GM11168 (cell line): ENCODE results near the gene RFFL.

Source experiments
- in situ Hi-C: fragments of 300-500 bp; cut with MboI; formaldehyde crosslinking; loops from one replicate; pipeline ENCODE4 v1.12.0; 2022; ENCODE audit warnings: low sequenced_read_pairs; ENCODE audit not compliant: unreplicated experiment

Gene RFFL

DNA sequence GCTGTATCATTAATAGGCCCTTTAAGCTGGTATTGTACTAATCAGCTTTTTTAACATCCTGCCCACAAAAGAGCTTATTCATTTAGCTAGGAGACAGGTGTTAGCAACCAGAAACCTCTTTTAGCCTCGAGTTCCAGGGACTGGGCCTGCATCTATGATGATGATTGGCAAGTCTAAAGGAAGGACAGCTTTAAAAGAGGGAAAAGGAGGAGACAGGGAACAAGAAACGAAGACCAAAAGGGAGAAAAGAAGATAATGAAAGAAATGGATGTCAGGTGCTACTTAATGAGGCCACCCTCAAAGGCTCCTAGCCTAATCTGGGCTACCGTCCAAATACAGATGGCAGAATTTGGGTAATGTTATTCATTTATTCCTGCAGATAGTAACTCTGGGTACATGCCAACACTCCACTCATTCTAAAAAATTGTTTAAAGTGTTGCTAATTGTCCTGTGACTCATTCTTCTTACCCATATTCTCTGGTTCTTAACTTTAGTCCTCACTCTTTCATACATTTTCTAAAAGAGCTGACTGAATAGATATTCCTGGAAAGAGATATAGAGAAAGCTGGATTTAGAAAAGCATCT, 18.7 kb upstream of the RFFL start:
- in situ Hi-C loops: no loop called here

DNA sequence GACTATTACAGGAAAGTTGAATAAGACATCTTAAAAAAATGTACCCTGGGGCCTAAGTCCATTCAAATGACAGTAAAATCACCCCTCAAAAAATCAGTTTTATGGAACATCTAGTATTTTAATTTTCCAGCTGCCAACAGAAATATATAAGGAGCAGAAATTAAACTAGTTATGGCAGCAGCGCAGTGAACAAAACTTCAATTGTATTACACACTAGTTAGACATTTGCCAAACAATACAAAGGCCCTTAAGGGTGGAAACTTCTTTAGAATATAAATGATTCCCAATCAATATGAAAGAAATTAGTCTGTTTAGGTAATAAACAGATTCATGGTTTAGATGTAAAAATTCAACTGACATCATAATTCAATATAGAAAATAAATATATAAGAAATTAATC, 18.1 kb upstream of the RFFL start:
- in situ Hi-C loops: no loop called here

DNA sequence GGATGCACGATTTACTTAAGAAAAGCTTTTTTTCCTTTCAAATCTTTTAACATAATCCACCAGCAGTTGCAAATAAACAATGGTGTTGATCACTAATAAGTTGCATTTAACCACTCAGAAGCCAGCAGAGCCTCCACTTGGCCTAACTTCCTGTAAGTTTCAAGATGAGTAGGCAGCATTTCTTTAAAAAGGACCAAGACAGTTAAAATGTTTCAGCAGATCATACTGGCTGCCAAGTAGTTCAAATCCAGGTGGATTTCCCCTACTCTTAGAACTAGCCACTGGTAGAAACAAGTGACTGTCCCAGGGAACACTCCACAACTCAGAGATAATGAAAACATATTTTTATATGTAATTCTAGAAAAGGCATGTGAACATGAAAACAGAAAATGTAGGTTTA, 17.0 kb upstream of the RFFL start:
- in situ Hi-C loops: no loop called here

DNA sequence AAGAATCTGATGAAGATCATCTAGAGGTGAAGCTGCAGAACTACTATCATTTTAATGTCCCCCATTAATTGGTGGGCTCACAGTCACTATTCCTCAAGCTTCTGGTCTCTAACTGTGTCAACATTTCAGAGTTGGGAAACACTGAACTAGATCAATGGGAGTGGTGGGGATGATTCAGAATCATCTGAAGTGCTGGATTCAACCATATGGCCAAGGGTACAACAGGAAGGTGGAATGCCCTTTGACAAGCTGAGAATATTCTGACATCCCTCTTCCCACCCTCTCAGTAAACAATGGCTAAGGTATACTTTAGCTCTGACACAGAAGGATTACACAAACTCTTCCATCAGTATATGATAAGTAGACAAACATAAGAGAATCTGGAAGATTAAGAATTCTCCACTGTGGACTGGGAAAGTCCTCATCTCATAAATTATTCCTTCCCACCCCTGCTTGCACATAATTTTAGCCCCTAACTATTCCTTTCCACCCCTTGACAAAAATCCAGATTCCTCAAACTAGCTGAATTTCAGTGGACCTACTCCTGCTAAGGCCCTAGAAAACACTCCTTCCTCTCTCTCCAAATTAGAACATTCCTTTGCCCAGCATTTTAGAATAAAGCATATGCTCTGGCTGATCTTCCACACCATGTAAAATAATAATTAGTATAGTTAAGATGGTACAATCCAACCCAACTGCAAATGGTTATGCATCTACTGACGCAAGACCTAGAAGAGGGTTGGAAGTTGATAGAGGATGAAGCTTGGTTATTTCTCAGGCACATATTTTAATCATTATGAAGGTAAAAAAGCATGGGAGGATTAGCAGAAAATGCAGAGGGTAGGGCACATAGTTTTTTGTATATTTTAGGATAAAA, 16.3 kb upstream of the RFFL start:
- in situ Hi-C loops: no loop called here

DNA sequence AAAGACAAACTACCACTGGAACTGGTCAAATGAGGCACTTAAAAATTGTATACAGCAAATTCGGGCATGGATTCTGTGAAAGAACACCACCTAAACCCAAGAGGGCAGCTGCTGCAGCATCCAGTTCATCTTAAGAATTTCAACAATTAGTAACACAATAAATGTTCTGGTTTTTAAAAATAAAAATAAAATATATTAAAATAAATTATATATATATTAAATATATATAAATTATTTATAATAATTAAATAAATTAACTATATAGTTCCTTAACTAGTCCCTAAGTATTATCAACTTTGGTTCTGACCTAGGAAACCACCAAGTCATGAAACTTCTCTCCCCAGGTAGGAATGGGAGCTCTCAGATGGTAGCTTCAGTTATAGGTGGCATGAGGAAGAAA, 13.4 kb upstream of the RFFL start:
- in situ Hi-C loops: no loop called here

DNA sequence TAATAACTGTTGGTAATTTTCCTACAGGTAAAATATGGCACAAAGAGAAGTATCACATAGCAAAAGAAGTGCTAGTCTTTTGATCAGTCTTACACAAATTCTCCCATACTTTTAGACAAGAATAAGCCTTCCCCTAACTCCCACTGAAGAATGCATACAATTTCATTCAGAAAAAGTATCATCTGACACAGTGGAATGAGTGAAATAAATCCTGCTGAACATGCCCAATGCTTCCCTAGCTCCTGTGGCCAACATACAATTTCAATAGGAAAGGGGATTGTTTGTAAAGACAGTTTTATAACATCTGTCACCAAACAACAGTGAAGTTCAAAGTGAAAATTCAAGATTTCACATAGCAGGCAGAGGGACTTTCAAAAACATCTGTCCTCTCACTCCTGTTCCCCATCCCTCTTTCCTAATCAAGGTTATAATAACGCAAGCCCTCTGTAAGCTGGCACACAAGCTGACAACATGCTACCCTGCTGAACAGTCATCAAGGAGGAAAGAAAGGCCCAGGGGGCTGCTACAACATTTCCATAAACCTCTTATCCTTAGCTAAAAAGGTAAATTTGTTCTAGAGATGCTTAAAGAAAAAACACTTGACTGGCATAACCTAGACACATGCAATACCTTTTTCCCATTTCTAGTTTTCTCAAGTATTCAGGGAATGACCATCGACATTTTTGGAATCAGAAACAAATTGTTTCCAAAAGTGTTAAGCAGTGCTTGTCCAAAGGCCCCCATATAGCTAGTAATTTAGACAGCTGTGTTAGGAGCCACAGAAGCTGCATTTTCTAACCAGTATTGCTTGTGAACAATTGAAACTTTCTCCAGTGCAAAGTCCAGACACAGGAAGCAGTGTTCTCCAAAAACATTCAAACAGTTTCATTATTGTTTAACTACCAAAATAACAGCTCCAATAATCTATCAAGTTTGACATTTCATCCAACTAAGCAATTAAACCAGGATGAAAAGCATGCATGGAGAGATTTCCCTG, 11.5 kb upstream of the RFFL start:
- in situ Hi-C loops: no loop called here

DNA sequence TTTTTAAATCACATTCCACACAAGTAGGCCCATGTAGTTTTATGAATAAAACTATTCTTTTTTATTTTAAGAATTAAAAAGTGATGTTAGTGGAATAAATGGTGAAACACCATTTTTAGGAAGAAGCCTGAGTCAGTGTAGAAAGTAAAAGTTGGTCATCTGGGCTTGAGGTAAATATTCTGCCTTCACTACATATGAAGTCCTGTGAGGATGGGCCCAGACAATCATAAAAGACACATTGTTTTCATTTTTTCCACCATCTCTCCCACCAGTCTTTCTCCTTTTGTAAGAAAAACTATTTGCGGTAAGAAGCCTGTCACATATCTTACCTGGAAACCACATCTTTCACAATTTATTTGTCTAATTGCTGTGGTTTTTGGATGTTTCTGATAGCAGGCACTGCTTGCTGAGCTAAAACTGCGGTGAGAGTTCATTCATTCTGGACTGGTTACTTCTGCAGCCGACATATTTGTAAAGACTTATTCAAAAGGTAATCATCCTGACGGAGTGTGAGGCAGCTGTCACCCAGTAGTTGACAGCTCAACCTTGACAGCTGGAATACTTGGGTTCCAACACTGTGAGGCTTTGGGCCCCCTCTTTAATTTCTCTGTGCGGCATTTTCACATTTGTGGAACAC, 10.6 kb upstream of the RFFL start:
- in situ Hi-C loops: no loop called here

DNA sequence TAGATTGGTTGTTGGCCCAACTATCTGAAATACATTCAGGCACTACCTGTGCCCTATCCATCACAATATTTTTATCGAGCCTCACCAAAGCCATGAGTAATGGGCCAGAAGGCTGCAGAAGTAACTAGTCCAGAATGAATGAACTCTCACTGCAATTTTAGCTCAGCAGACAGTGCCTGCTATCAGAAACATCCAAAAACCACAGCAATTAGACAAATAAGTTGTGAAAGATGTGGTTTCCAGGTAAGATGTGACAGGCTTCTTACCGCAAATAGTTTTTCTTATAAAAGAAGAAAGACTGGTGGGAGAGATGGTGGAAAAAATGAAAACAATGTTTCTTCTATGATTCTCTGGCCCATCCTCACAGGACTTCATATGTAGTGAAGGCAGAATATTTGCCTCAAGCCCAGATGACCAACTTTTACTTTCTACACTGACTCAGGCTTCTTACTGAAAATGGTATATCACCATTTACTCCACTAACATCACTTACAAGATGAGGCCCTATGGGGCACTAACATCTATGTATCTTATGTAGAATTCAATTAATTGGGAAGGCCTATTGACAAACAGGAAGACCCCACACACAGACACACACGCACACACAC, 9.8 kb upstream of the RFFL start:
- in situ Hi-C loops: no loop called here

DNA sequence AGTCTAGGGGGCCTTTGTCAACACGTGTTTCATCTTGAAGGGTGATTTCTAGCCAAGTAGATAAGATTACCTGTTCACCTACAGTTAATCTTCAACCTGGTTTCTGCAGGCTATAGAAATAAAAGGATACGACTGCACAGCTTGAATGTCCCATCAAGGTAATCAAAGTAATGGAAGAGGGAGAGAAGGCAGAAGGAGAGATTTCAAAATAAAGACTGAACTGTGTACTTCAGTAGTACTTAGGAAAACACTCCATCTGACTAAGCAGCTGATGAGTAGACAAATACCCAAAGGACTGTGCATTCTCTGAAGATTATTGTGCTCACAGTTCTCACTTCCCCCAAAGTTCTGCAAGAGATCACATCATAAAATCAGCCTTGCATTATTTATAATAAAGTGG, 5.8 kb upstream of the RFFL start:
- in situ Hi-C loops: no loop called here

DNA sequence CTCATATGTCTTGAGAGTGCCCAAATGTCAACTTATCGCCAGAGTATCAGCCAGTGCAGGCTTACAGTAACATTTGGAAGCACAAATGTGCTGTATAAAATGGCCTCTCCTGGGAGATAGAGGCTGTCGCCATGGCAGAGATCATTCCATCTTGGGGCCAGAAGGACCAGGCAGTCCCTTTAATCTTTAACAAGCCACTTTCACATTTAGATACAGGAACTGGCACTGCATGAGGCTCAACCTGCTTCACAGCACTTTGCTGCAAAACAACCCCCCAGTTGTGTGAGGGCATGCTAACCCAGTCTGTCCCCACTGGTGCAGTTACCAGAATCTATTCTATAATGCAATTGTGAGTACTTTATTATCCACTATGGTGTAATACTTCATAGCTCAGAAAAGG, 4.7 kb upstream of the RFFL start:
- in situ Hi-C loops: no loop called here

DNA sequence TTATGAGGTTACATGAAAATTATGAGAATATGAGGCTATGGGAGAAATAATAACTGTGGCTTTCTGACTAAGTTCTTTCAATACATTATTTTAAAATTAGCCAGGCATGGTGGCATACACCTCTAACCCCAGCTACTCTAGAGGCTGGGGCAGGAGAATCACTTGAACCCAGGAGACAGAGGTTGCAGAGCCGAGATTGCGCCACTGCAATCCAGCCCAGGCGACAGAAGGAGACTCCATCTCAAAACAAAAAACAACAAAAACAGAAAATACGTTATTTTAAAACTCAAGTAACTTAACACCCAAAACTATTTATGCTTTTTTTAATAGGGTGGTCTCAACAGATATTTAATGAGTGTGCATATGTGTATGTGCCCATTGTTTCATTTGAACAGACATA, 2.4 kb upstream of the RFFL start:
- in situ Hi-C loops: no loop called here

DNA sequence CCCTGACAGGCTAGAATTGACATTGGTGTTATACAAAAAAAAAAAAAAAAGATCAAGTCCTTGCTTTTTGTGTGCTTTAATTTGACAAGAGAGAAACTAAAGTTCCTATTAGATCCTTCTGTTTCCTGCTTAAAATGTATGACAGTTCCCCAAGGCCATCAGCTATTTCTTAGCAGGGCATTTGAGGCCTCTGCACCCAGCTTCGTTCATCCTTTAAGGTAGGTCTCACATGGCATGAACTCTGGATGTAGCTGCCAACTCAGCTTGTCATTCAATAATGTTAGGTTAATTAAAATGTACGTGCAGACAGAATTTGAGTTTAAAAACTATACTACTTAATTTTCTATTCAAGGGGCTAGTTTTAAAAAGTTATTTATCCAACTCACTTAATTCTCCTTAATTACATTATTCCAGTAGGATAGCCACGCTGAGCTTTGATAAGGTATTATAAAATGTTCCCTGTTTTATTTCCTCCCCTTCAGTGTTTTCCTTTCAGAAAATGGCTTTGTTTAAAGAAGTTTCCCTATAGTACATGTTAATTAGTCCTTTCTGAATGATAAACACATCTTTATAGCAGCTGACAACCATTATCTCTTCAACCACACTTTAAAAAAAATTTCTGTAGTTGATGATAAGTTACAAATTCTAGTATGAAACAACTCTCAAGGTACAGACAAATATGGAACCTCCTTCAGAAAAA, 1.2 kb upstream of the RFFL start:
- in situ Hi-C loops: no loop called here

DNA sequence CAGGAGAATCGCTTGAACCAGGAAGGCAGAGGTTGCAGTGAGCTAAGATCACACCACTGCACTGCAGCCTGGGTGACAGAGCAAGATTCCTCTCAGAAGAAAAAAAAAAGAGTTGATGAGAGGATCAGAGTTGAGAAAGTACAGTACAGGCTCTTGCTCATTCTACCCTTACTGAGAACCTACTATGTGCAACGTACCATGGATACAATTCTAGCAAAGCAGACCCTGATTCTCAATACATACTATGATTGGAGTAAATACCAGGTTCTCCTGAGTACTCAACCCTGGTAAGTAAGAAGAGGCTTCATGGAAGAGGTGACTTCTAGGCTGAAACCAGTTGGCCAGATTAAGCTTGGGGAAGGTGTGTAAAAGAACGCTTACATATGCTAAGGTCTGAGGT, 1.2 kb downstream of the RFFL start:
- in situ Hi-C loops: no loop called here

DNA sequence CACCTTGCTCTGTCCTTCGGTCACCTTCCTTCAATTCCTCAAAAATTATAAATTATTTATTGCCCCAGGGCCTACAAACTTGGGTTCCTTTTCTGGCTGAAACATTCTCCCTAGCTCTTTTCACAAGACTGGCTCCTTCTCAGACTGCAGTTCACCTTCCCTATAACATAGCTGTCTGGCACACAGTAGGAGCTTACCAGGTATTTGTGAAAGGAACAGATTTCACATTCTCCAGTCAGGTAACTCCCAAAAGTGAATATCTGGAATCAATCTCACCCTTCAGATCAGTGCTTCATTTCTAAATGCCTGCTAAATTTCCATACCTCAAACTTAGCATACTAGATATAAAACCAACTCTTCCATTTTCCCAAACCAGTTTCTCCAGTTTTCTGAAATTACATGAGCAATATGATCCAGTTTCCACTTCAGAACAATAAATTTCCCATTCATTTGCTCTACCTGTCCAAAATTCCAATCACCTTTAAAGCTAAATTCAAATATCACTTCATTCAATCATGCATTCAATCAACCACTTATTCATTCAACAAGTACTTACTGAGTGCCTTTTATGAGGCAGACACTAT, 6.1 kb downstream of the RFFL start:
- in situ Hi-C loops: no loop called here

DNA sequence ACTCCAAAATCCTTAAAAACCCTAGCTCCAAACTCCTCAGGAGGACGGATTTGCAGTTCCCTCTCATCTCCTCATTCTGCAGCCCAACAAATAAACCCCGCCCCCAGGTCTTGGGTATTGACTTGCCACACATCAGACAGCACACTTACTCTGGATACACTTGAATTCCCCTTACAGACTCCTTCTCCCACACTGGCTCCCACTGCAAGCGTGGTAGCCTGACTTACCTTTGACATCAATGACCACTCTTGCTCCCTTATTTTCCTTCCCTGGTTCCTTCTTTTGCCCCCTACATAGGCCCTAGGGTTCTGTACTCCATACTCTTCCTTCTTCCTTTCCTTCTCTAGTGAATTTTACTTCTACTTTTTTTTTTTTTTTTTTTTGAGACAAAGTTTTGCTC, 7.5 kb downstream of the RFFL start:
- in situ Hi-C loops: no loop called here

DNA sequence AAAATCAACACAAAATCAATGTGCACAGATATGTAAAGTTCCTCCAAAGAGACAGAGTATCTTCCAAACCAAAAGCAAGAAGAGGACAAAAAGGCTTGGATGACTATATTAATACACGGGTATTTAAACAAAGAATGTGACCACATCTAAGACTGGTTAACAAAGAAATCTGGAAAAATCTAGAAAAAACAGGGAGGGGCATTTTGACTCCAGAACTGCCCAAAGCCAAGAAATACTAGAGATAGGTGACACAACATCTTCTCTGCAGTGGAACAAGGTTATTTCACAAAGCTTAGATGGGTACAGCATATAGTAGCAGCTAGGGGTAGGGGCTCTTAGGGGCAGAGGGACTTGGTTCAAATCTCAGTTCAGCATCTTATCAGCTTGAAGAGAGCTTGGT, 10.3 kb downstream of the RFFL start:
- in situ Hi-C loops: no loop called here

DNA sequence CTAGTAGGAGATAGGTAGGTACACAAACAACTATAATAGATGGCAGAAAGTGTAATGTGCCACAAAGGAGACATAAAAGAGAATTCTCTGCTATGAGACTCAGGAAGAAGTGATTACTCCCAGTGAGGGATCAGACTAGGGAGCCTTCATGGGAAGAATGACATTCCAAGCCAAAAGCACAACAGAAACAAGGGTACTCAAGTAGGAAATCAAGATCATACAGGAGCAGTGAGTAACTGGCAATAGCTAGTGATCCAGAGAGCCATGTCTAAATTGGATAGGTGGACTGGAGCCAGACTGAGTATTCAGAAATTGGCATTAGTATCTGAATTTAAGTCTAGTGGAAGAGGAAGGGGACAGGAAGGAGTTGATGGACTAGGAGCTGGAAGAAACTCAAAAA, 10.7 kb downstream of the RFFL start:
- in situ Hi-C loops: no loop called here

DNA sequence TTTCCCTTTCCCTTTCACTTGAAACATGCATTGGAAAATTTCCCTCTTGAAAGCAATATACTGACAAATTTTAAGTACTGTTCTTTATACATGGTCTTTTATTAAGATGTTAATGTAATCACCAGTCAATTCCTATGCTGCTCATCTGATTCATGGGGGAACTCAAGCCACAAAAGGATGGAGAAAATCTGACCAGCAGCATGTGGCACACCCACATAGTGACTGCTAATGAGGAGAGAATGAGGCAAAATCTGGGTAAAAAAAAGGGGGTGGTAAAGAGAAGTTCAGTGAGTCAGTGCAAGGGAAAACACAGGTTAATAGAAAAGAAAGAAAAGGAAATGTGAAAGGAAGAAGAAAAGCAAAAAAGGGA, 11.3 kb downstream of the RFFL start:
- in situ Hi-C loops: no loop called here

DNA sequence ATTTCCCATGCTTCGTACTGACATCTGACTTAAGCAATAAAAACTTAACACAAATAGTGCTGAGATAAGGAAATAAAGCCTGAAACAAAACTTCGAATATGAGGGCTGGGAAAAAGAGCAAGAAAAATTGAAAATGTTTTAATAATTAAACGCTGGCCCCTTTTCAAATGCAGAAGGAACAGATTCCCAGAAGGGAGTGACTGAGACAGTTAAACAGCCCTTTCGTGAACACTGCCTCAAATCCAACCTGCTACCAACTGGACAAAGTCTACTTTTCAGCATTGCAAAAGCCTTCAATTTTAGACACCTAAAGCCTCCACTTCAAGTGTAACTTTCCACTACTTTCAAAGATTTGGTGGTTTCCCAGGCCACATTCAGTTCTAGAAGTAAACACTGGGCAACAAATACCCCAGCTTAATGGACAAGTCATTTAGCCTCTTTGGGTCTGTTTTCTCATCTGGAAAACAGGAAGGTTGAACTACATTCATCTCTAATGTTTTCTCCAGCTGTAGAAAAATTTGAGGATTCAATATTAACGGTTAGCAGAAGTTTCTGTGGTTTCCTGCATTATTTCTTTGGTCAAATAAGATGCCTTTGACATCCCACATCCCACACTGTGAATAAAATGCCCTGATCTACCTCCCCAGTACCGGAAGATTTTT, 11.8 kb downstream of the RFFL start:
- in situ Hi-C loops: no loop called here
